NCI-H2171 treated with DMSO at 0.1 percent for 48 hours (cell line): ENCODE results near the gene ATXN10.

Experiments used
- DNase-seq: peaks from one replicate; lab custom pipeline; 2025; lab: John Stamatoyannopoulos, UW

Gene ATXN10

DNA sequence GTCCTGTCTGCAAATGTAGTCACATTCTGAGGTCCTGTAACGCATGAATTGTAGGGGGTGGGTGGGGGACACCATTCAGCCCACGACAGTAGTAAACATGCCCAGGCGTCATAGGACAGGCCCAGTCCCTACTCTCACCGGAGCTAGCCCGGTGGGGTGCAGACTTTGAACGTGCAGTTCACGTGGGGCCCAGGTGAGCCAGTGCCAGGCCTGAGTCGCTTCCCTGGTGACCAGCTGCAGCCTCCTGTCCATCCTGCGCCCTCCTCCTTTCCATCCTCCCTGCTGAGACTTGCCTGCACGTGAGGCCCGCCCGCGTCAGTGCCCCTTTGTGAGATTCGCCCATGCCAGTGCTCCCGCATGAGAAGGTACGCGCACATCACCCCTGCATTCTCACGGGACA is 188.6 kb downstream of the ATXN10 start:
- no peak for DNase-seq

DNA sequence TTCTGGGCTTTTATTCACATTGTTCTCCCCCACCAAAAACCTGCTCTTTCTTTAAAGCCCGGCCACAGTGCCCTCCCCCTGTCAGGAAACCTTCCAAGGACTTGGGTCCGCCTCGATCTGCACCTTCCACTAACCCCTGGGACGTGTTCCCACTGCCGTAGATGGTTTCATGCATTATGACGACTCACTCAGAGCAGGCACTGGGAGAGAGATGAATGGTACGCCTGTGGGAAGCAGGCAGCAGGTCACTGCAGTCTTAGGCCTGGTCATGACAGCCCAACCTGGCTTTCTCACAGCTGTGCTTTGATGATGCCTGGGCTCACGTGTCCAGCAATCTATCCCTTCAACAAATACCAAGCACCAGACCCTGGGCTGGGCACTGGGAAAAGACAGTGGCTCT is 189.6 kb downstream of the ATXN10 start:
- no peak for DNase-seq

DNA sequence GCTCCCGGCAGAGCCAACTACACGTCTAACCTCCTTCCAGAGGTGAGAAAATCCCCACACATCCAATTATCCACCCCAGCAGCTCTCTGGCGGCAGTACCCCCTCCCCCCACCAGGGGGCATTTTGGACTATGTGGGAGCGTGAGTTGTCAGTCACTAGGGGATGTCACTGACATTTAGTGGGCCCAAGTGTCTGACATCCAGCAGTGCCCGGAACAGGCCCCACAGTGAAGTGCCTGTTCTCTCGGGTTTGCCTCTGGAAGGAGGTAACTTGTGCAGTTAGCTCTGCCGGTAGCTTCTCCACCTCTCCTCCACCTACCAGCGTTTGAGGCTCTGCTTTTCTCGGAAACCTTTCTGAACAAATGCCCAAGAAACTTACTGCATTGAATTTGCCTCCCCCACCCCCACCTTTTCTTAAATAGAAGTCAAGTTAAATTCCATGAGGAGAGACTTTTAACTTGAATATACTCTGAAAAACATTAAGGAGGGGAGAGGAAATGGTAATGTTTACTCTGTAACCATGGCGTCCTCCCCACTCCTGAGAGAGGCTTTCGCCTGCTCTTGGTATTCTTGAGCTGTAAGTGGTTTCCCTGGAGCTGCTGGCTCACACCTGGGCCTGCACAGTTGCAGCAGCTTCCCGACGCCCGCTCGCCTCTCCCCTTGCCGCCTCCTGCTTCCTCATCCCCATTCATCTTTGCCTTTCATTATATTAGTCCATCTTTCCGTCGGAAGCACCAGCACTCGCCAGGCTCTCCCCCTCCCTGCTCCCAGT is 192.5 kb downstream of the ATXN10 start:
- DNase-seq: peak; percentile 63

GRCh38 chr22:45864959-45865476 is 193.4 kb downstream of the ATXN10 start:
- DNase-seq: no peak

- DNase-seq: no peak
Observed at GRCh38 chr22:45865561-45866125, 194.0 kb downstream of the ATXN10 start.

- no peak for DNase-seq
Observed at GRCh38 chr22:45866126-45866645, 194.6 kb downstream of the ATXN10 start.

DNA sequence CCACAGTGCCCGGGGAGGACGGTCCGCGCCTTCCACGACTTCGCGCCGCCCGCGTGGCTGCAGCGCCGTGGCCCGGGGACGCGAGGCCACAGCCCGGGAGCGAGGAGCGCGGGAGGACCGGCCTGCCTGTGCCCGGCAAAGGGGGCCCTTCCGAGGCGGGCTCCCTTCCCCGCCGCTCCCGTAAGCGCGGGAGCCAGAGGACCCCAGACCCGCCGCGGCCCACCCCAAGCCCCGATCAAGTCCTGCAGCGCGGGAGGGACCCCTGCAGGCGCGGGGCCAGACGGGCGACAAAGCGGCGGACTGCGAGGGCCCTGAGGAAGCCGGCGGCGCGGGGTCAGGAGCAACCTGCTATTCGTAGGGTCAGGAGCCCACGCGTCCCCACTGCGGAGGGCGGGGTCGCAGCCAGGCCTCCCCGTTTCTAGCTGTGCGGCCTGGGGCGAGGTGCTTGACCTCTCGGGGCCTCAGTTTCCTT is 195.0 kb downstream of the ATXN10 start:
- no peak for DNase-seq

DNA sequence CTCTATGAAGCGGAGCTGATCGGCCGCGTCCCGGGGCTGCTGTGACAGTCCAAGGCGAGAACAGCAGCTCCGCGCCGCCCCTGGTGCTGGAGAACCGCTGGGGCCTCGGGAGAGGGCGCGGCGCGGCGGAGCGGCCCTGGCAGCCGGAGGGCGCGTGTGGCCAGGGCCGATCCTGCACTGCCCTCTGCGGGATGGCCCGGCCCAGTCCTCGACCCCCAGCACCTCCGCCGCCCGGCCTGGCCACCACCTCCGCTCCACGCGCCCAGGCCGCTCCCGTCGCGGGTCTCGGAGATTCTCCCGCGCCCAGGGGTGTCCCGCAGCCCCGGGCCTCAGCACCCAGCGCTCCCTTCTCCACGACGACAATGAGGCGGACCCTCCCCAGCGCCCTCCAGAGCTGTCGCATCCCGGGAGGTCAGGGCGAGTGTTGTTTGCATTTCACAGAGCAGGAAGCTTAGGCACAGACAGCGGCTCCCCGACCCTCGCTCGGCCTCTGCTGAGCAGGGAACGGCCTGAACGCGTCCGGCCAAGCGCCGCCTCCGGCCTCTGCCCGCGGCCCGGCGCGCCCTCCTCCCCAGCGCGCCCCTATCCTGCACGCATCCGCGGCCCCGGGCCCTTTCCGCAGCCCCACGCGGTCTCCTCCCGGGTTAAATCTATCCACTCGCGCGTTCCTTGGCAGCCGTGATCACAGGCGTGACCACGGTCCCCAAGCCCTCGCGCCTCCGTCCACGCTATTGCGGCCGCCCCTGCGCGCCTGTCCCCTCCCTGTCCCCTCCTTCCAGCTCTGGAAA is 195.7 kb downstream of the ATXN10 start:
- DNase-seq: no peak

DNA sequence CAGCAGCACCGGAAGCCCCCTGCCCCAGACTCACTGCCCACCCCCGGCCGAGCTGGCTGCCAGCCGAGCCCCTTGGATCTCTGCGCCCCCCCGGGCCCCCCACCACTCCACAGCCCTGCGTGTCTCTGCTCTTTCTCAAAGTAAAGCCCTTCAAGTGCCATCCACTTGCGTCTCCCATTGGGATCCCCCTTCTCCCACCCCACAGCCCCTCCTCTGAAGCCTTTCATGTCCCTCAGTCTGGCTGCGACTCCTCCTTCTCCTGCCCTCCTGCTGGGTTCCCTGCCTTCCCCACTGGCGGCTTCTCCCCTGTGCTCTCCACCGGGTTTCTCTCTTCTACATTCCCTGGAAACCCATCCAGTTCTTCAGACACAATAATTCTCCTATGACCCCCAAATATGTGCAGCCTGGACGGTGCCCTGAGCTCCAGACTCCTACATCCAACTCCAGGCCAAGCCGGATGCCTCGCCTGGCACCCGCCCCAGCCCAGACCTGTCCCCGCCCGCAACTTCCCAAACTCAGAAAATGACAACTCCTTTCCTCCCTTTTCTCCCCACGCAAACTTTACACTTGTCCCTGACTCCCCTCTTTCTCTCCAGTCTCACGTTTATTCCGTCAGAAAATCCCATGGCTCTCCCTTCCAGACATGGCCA is 196.4 kb downstream of the ATXN10 start:
- DNase-seq: no peak

GRCh38 chr22:45868571-45869339 is 197.1 kb downstream of the ATXN10 start:
- peak; percentile 79 for DNase-seq

DNA sequence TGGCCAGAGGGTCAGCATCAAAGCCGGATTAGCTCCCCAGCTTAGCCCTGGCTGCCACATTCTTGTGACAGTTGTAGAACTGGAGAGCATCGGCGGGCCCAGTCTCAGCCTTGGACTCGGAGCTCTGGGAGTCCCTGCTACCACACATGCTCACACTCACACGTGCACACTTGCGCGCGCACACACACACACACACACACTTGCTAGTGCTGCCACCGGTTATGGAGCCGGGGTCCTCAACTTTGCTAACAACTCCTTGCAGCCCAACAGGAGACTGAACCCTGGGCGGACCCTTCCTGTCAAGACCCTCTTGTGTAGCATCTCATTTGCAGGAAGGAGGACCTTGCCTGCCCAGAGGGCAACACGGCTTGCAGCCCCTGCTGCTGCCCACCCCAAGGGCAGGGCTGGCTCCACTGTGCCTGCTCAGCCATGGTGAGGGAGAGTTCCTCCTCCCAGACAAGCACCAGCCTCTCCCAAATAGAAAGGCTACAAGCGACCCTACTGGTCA is 197.8 kb downstream of the ATXN10 start:
- DNase-seq: no peak

GRCh38 chr22:45870011-45870410 is 198.4 kb downstream of the ATXN10 start:
- no peak for DNase-seq

DNA sequence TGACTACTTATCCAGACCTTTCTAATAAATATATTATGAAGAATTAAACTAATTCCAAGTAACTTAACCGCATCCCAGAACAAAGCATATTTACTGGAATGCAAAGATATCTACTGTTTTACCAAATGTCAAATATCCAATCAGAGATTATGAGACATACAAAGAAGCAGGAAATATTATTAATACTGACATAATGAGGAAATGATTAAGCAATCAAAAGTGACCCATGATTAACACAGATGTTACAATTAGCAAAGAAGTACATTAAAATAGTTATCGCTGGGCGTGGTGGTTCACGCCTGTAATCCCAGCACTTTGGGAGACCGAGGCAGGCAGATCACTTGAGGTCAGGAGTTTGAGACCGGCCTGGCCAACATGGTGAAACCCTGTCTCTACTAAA is 200.1 kb downstream of the ATXN10 start:
- no peak for DNase-seq

DNA sequence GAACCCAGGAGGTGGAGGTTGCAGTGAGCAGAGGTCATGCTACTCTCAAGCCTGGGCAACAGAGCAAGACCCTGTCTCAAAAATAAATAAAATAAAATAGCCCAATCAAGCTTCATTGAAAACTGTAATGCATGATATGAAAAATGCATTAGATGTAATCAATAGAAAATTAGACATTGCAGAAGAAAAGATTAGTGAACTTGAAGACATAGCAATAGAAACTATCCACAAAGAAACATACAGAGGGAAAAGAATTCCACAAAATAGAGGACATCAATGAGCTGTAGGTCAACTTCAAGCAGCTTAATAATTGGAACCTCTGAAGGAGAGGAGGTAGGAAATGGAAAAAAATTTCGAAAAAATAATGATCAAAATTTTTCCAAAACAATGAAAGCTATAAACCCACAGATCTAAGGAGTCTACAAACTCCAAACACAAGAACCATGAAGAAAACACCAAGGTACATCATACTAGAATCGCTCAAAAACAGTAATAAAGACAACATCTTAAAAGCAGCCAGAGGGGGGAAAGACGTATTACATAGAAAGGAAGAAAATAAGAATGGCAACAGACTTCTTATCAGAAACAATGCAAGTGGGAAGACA is 201.1 kb downstream of the ATXN10 start:
- no peak for DNase-seq

DNA sequence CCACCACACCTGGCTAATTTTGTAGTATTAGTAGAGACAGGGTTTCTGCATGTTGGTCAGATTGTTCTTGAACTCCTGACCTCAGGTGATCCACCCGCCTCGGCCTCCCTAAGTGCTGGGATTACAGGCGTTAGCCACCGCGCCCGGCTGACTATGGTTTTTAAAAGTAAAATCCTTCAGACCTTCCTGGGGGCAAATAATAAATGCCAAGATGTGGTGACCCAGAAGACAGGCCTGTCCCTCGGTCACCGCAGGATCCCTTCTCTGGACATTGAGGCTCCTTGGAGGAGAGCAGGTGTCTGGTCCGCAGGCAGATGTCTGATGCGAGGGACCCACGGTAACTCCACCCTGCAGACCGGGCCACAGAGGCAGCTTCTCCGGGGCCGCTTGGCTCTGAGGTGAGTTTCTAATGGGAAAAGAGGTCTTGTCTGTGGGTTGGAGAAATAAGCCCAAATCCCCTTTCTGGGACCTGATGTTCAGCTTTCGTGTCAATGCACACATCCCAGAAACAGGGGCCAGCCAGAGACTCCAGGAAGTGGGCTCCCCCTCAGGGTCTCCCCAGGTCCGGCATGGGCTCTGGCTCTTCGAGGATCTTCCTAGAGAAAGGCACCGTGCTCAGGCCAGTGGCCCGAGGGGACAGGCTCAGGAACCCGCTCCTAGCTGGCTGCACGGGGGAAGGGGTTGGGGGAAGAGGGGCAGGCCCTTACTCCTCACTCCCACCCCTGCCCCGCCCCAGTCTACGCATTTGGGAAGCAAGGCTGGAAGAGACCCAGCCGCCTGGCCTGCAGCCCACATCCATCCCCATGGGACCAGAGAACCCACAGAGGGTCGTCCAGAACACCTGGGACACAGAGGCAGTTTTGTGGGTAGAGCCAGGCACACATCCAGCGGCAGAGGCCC is 204.8 kb downstream of the ATXN10 start:
- DNase-seq: peak; percentile 33

DNA sequence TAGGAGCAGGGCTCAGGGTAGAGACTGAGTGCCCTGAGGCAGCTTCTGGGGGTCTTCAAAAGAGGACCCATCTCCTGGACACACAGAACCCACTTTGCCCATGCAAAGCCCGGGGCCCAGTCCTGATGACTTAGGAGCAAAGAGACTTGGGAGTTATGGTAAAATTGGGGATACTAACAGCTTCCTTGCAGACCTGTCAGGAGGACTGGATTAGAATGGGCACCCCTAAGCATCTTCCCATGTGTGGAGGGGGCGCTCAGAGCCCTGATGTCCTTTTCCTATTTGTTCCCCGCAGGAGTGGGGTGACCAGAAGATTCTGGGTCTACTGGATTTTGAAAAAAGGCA is 205.4 kb downstream of the ATXN10 start:
- peak; percentile 33 for DNase-seq

GRCh38 chr22:45877651-45878050 is 206.0 kb downstream of the ATXN10 start:
- no peak for DNase-seq

- DNase-seq: peak; percentile 93
Observed at GRCh38 chr22:45878051-45878781, 206.6 kb downstream of the ATXN10 start.
